IMR-90 (cell line): Measurements from ENCODE around the gene JMJD1C. TPM values are rescaled to one million over a fixed set of nuclear protein-coding genes. Genes with fewer than 3 reads are reported as not detected.

Experiments
- ATAC-seq: fragments of 200-7000 bp; cut with Tn5 transposase; 2 replicates; pipeline ENCODE4 v1.9.1; 2020; ENCODE audit warnings: low read depth, mild to moderate bottlenecking, moderate library complexity
- BruUV-seq: library from RNA; stranded (reverse); fragments of 400-500 nt; replicated peaks from 2 replicates; lab custom pipeline; 2021; lab: Mats Ljungman, UMichigan
- CTCF ChIA-PET: fragments of 300-600 bp; formaldehyde crosslinking; extraction: SDS; loops from one replicate; lab custom pipeline; 2021; ENCODE audit warnings: antibody characterized with exemption; lab: Yijun Ruan, JAX
- POLR2A ChIA-PET: fragments of 300-600 bp; sonication (Branson Sonifier 250); formaldehyde crosslinking; loops from one replicate; lab custom pipeline; 2022; ENCODE audit warnings: antibody characterized with exemption; ENCODE audit not compliant: unreplicated experiment; lab: Charles Lee
- DNase-seq: peaks from one replicate; pipeline ENCODE4 v3.0.0; 2013
- H2AFZ ChIP-seq: replicated peaks from 2 replicates; pipeline ENCODE3; 2013; ENCODE audit warnings: low read length, mild to moderate bottlenecking; ENCODE audit not compliant: poor library complexity
- H2AK5ac ChIP-seq: 2 replicates; pipeline ENCODE4 v1.6.1; 2013; ENCODE audit warnings: low read depth, low read length, inconsistent platforms
- H2AK9ac ChIP-seq: replicated peaks from 2 replicates; pipeline ENCODE3; 2013; ENCODE audit warnings: mild to moderate bottlenecking, low read depth, low read length, moderate library complexity; ENCODE audit not compliant: poor library complexity
- H2BK120ac ChIP-seq: 2 replicates; pipeline ENCODE4 v1.6.1; 2013; ENCODE audit warnings: low read depth, low read length, inconsistent platforms
- H2BK15ac ChIP-seq: 3 replicates; pipeline ENCODE4 v1.6.1; 2013; ENCODE audit warnings: low read depth, low read length, inconsistent platforms
- H2BK20ac ChIP-seq: 2 replicates; pipeline ENCODE4 v1.6.1; 2013; ENCODE audit warnings: low read depth, mild to moderate bottlenecking, inconsistent platforms, low read length, moderate library complexity
- H2BK5ac ChIP-seq: 2 replicates; pipeline ENCODE4 v1.6.1; 2013; ENCODE audit warnings: mild to moderate bottlenecking, low read depth, low read length, inconsistent platforms; ENCODE audit not compliant: poor library complexity, severe bottlenecking
- H3K14ac ChIP-seq: replicated peaks from 2 replicates; pipeline ENCODE4 v1.6.1; 2013; ENCODE audit warnings: low read depth, low read length, inconsistent platforms
- H3K18ac ChIP-seq: 2 replicates; pipeline ENCODE4 v1.6.1; 2013; ENCODE audit warnings: low read depth, low read length, control low read depth
- H3K23ac ChIP-seq: 2 replicates; pipeline ENCODE4 v1.6.1; 2013; ENCODE audit warnings: low read depth, low read length, inconsistent platforms
- H3K27ac ChIP-seq: 2 replicates; pipeline ENCODE4 v1.5.1; 2013; ENCODE audit warnings: mild to moderate bottlenecking, control low read depth, low read length; ENCODE audit not compliant: insufficient read depth
- H3K27me3 ChIP-seq: 2 replicates; pipeline ENCODE4 v1.6.1; 2013; ENCODE audit warnings: low read length; ENCODE audit not compliant: control insufficient read depth, insufficient read depth
- H3K36me3 ChIP-seq: 2 replicates; pipeline ENCODE4 v1.6.1; 2013; ENCODE audit warnings: low read length, mixed read lengths; ENCODE audit not compliant: control insufficient read depth, insufficient read depth
- H3K4ac ChIP-seq: 2 replicates; pipeline ENCODE4 v1.6.1; 2013; ENCODE audit warnings: low read depth, low read length, inconsistent platforms
- H3K4me1 ChIP-seq: 2 replicates; pipeline ENCODE4 v1.6.1; 2013; ENCODE audit warnings: low read length, mixed read lengths; ENCODE audit not compliant: control insufficient read depth, insufficient read depth
- H3K4me2 ChIP-seq: 2 replicates; pipeline ENCODE4 v1.6.1; 2013; ENCODE audit warnings: low read depth, mild to moderate bottlenecking, control low read depth, low read length, moderate library complexity
- H3K4me3 ChIP-seq: 2 replicates; pipeline ENCODE4 v1.5.1; 2013; ENCODE audit warnings: low read depth, mild to moderate bottlenecking, control low read depth, low read length, moderate library complexity; ENCODE audit not compliant: insufficient read depth
- H3K56ac ChIP-seq: 2 replicates; pipeline ENCODE4 v1.6.1; 2013; ENCODE audit warnings: low read length, inconsistent platforms; ENCODE audit not compliant: insufficient read depth; ENCODE audit errors: extremely low read depth
- H3K79me1 ChIP-seq, 2 experiments: 2 replicates each; pipeline ENCODE4 v1.6.1; 2013; ENCODE audit warnings: low read length in 2 of 2, inconsistent platforms in 1 of 2, low read depth in 1 of 2
- H3K9ac ChIP-seq: 2 replicates; pipeline ENCODE4 v1.6.1; 2013; ENCODE audit warnings: low read depth, low read length, control low read depth
- H3K9me1 ChIP-seq: 2 replicates; pipeline ENCODE4 v1.6.1; 2013; ENCODE audit warnings: low read length, inconsistent platforms; ENCODE audit not compliant: insufficient read depth
- H3K9me3 ChIP-seq: 2 replicates; pipeline ENCODE4 v1.6.1; 2013; ENCODE audit warnings: low read length; ENCODE audit not compliant: control insufficient read depth, insufficient read depth
- H4K20me1 ChIP-seq: 2 replicates; pipeline ENCODE4 v1.6.1; 2013; ENCODE audit warnings: low read length, inconsistent platforms; ENCODE audit not compliant: insufficient read depth
- H4K5ac ChIP-seq: 2 replicates; pipeline ENCODE4 v1.6.1; 2013; ENCODE audit warnings: mild to moderate bottlenecking, low read depth, low read length, control low read depth
- H4K8ac ChIP-seq, 2 experiments: 2 replicates each; pipeline ENCODE4 v1.6.1; 2013; ENCODE audit warnings: low read depth in 2 of 2, low read length in 2 of 2, control low read depth in 1 of 2, inconsistent platforms in 1 of 2
- H4K91ac ChIP-seq: 2 replicates; pipeline ENCODE4 v1.6.1; 2013; ENCODE audit warnings: low read depth, low read length, inconsistent platforms; ENCODE audit not compliant: insufficient read depth
- BHLHE40 ChIP-seq: fragments of 150-350 bp; IDR thresholded peaks from 2 replicates; pipeline ENCODE4 v1.6.1; 2016; ENCODE audit warnings: mild to moderate bottlenecking, low read depth, low read length
- CEBPB ChIP-seq: IDR thresholded peaks from 2 replicates; pipeline ENCODE4 v1.6.1; 2012; ENCODE audit warnings: low read depth, low read length, improper control_type of control experiment
- CHD1 ChIP-seq: IDR thresholded peaks from 2 replicates; pipeline ENCODE4 v1.6.1; 2012; ENCODE audit warnings: low read depth, low read length, improper control_type of control experiment
- CTCF ChIP-seq: conservative IDR thresholded peaks from 2 replicates; pipeline ENCODE4 v1.5.1; 2012; ENCODE audit warnings: mild to moderate bottlenecking, low read depth, low read length, improper control_type of control experiment
- FOS ChIP-seq: fragments of 150-350 bp; IDR thresholded peaks from 2 replicates; pipeline ENCODE4 v1.6.1; 2016; ENCODE audit warnings: low read depth, low read length
- MAFK ChIP-seq: IDR thresholded peaks from 2 replicates; pipeline ENCODE4 v1.6.1; 2012; ENCODE audit warnings: low read depth, low read length, improper control_type of control experiment
- MAZ ChIP-seq: IDR thresholded peaks from 2 replicates; pipeline ENCODE4 v1.6.1; 2012; ENCODE audit warnings: low read depth, mild to moderate bottlenecking, low read length, improper control_type of control experiment, moderate library complexity, borderline replicate concordance
- MXI1 ChIP-seq: IDR thresholded peaks from 2 replicates; pipeline ENCODE4 v1.6.1; 2012; ENCODE audit warnings: low read depth, mild to moderate bottlenecking, low read length, moderate library complexity, borderline replicate concordance
- NFE2L2 ChIP-seq: fragments of 150-350 bp; IDR thresholded peaks from 2 replicates; pipeline ENCODE4 v1.6.1; 2016; ENCODE audit warnings: low read depth, mild to moderate bottlenecking, low read length
- POLR2A ChIP-seq: IDR thresholded peaks from 2 replicates; pipeline ENCODE4 v1.6.1; 2012; ENCODE audit warnings: mild to moderate bottlenecking, low read depth, low read length
- RAD21 ChIP-seq: IDR thresholded peaks from 2 replicates; pipeline ENCODE4 v1.6.1; 2012; ENCODE audit warnings: low read length, improper control_type of control experiment
- RFX5 ChIP-seq: IDR thresholded peaks from 2 replicates; pipeline ENCODE4 v1.8.0; 2012; ENCODE audit warnings: low read depth, mild to moderate bottlenecking, low read length, moderate library complexity
- SMC3 ChIP-seq: fragments of 150-350 bp; IDR thresholded peaks from 2 replicates; pipeline ENCODE4 v1.6.1; 2016; ENCODE audit warnings: low read depth, mild to moderate bottlenecking, antibody characterized with exemption, low read length, moderate library complexity
- WGBS, 2 experiments: methylation state at CpG; one replicate each; pipeline versions ENCODE4 v1.1.5 to v1.1.7; 2013; ENCODE audit warnings: missing lambda C conversion rate in 2 of 2; ENCODE audit not compliant: insufficient read length in 1 of 2; ENCODE audit errors: extremely low coverage in 2 of 2; 5-methylcytosine and 5-hydroxymethylcytosine counted together
- dilution Hi-C: fragments of 300-500 bp; cut with HindIII; formaldehyde crosslinking; loops from one replicate; pipeline ENCODE4 v1.14.3; 2018; ENCODE audit warnings: low sequenced_read_pairs; ENCODE audit not compliant: unreplicated experiment
- in situ Hi-C: fragments of 300-500 bp; cut with MboI; formaldehyde crosslinking; loops from 3 replicates; pipeline ENCODE4 v1.14.3; 2019; ENCODE audit warnings: low sequenced_read_pairs, inconsistent platforms, mixed read lengths
- intact Hi-C: fragments of 100-400 bp; cut with micrococcal nuclease; formaldehyde crosslinking; loops from 2 replicates; pipeline ENCODE4 v1.10.0; 2022
- polyA plus RNA-seq, 3 experiments: library from polyadenylated mRNA; depleted of rRNA; stranded (reverse); fragments of >200 nt; gene quantifications; 2 replicates each; pipeline ENCODE4 v1.2.3, GENCODE V29; 2012; ENCODE audit warnings: low replicate concordance in 1 of 3
- total RNA-seq: library from RNA; depleted of rRNA; stranded (reverse); fragments of >200 nt; gene quantifications from 2 replicates; pipeline ENCODE4 v1.2.3, GENCODE V29; 2012

Gene JMJD1C
- total and polyA plus RNA-seq, 2 of the 4 experiments (the other 2 are of a cell fraction), result 15.6 to 96.8 TPM

GRCh38 chr10:63429281-63429680 lies 36.5 kb downstream of the JMJD1C start:
- H3K79me1 ChIP-seq, result peaks cover 22 to 78% of the 10 kb centered on the region in 2 experiments
- CTCF ChIA-PET, result no interaction called here
- intact Hi-C loops, result no loop called here
- POLR2A ChIA-PET, result no interaction called here
- H3K4ac ChIP-seq, result no peak overlapping the region
- H3K9ac ChIP-seq, result no peak overlapping the region
- H2BK20ac ChIP-seq, result no peak overlapping the region
- no peak overlapping the region for H3K23ac ChIP-seq
- peaks cover 33% of the 10 kb centered on the region for H4K20me1 ChIP-seq
- H2BK15ac ChIP-seq, result no peak overlapping the region
- H2BK120ac ChIP-seq, result no peak overlapping the region
- H3K27me3 ChIP-seq, result no peaks in the 10 kb centered on the region
- no peak overlapping the region for H3K18ac ChIP-seq
- H4K91ac ChIP-seq, result no peak overlapping the region
- H3K27ac ChIP-seq, result no peak overlapping the region
- no peak overlapping the region for H4K8ac ChIP-seq
- no peak overlapping the region for H3K56ac ChIP-seq
- no peak overlapping the region for H3K14ac ChIP-seq
- dilution Hi-C loops, result no loop called here
- no peak overlapping the region for H2AK5ac ChIP-seq
- DNase-seq (peak; percentile 74), ATAC-seq (0 out of 2 replicates have a peak, but pooled peaks have one; percentile 19)
- H2AFZ ChIP-seq, result no peak overlapping the region
- H4K5ac ChIP-seq, result no peak overlapping the region
- in situ Hi-C loops, result no loop called here
- WGBS, 2 experiments, result no CpG with 5 or more reads among the region's 2 CpGs
- no TSS peak for BruUV-seq
- H2BK5ac ChIP-seq, result no peak overlapping the region
- H3K4me1 ChIP-seq, result peaks cover 7% of the 10 kb centered on the region
- TF ChIP-seq FOS (no peak), POLR2A (no peak), CHD1 (no peak), RAD21 (no peak), CTCF (no peak), SMC3 (no peak), CEBPB (no peak), BHLHE40 (no peak), MAZ (no peak), RFX5 (no peak), MAFK (no peak), MXI1 (no peak), NFE2L2 (no peak)
- no peak overlapping the region for H3K4me2 ChIP-seq
- H2AK9ac ChIP-seq, result no peak overlapping the region
- peaks cover 7% of the 10 kb centered on the region for H3K9me1 ChIP-seq
- H3K36me3 ChIP-seq, result no peaks in the 10 kb centered on the region
- no peaks in the 10 kb centered on the region for H3K9me3 ChIP-seq
- no peak overlapping the region for H3K4me3 ChIP-seq
